ENCODE results near the gene SLPI. TPM values are rescaled to one million over a fixed set of nuclear protein-coding genes. Genes with fewer than 3 reads are reported as not detected.

The SLPI gene
- total and polyA plus RNA-seq, 2 donors (not counting 3 experiments of a cell fraction or from before 2014, with no cell fraction given), result not detected

- ChIA-PET CTCF (no interaction called here), POLR2A (no interaction called here)
- no peak for DNase-seq (ENCODE audit: low read depth, low spot score)
- Histone ChIP-seq H3K9me3 (replicated peaks; ENCODE audit: control insufficient read depth, insufficient read depth, low read length) (no peaks in the 10 kb centered on the region), H3K36me3 (ENCODE audit: control insufficient read depth in 2 of 2, extremely low read depth in 1 of 2, insufficient read depth in 2 of 2, low read length in 2 of 2) (no peaks in the 10 kb centered on the region), H3K4me3 (replicated peaks in 1 of 3; ENCODE audit: insufficient read depth in 1 of 3, low read depth in 1 of 3, low read length in 3 of 3) (no peak overlapping the region), H3K27ac (ENCODE audit: insufficient read depth, low read depth, low read length) (no peak overlapping the region), H3K9ac (replicated peaks; ENCODE audit: extremely low read depth, insufficient read depth, low read length) (no peak overlapping the region), H3K4me2 (ENCODE audit: insufficient read depth, low read length) (no peak overlapping the region), H3K27me3 (ENCODE audit: control insufficient read depth in 2 of 2, insufficient read depth in 2 of 2, low read length in 2 of 2) (peaks cover 7 to 22% of the 10 kb centered on the region in 2 experiments), H3K79me2 (ENCODE audit: control insufficient read depth, insufficient read depth, low read length) (no peaks in the 10 kb centered on the region), H3K9me1 (replicated peaks; ENCODE audit: control insufficient read depth, extremely low read depth, insufficient read depth, low read length) (no peaks in the 10 kb centered on the region), H2AFZ (ENCODE audit: low read depth, low read length) (no peak overlapping the region), H3K4me1 (ENCODE audit: control insufficient read depth, extremely low read depth, insufficient read depth, low read length) (no peaks in the 10 kb centered on the region), H4K20me1 (replicated peaks; ENCODE audit: control insufficient read depth, extremely low read depth, insufficient read depth, low read length) (no peaks in the 10 kb centered on the region)
- intact Hi-C loops (cut with micrococcal nuclease), result no loop called here
- no peak for FAIRE-seq
- dilution Hi-C loops (cut with MboI; ENCODE audit: extremely low pct_ligation_motif_present, low sequenced_read_pairs), result no loop called here
- no TSS peak for BruUV-seq (replicated peaks)
- TF ChIP-seq FOS (IDR thresholded peaks at IDR 0.05; ENCODE audit: borderline replicate concordance, insufficient read depth, low read length) (no peak), EZH2 (IDR thresholded peaks at IDR 0.05; ENCODE audit: borderline replicate concordance, low read depth, low read length, severe bottlenecking) (no peak), JUN (IDR thresholded peaks at IDR 0.05; ENCODE audit: borderline replicate concordance, insufficient read depth, insufficient read length, low read depth) (no peak), MAX (IDR thresholded peaks at IDR 0.05; ENCODE audit: insufficient read depth, insufficient read length) (no peak), CTCF (IDR thresholded peaks at IDR 0.05; ENCODE audit: extremely low read depth in 1 of 2, insufficient read depth in 1 of 2, low read depth in 1 of 2, low read length in 2 of 2) (no peak), POLR2A (IDR thresholded peaks at IDR 0.05; ENCODE audit: low read depth, low read length) (no peak), MYC (IDR thresholded peaks at IDR 0.05; ENCODE audit: low read depth, low read length) (no peak), GATA2 (IDR thresholded peaks at IDR 0.05; ENCODE audit: insufficient read depth, insufficient read length, low read depth, low read length) (no peak), POLR2AphosphoS5 (IDR thresholded peaks at IDR 0.05; ENCODE audit: insufficient read depth, low read depth, low read length) (no peak)
These were observed 12.6 kb upstream of the SLPI start for GRCh38 chr20:45266977-45267376.

All from endothelial cell of umbilical vein (primary cell).